Measurements from ENCODE around the gene TAF4. TPM values are rescaled to one million over a fixed set of nuclear protein-coding genes. Genes with fewer than 3 reads are reported as not detected.

Gene TAF4
- total and polyA plus RNA-seq, 2 donors (not counting 3 experiments of a cell fraction or from before 2014, with no cell fraction given), result 6.1 to 19.5 TPM

GRCh38 chr20:62021793-62022385, 43.8 kb downstream of the TAF4 start:
- H4K20me1 ChIP-seq (replicated peaks; ENCODE audit: control insufficient read depth, extremely low read depth, insufficient read depth, low read length), result no peaks in the 10 kb centered on the region
- dilution Hi-C loops (cut with MboI; ENCODE audit: extremely low pct_ligation_motif_present, low sequenced_read_pairs) (no loop called here), intact Hi-C loops (cut with micrococcal nuclease) (no loop called here)
- no peak overlapping the region for H3K4me3 ChIP-seq (replicated peaks in 1 of 3; ENCODE audit: insufficient read depth in 1 of 3, low read depth in 1 of 3, low read length in 3 of 3)
- no peak for FAIRE-seq
- POLR2A ChIA-PET, result no interaction called here
- no peaks in the 10 kb centered on the region for H3K9me3 ChIP-seq (replicated peaks; ENCODE audit: control insufficient read depth, insufficient read depth, low read length)
- no peaks in the 10 kb centered on the region for H3K9me1 ChIP-seq (replicated peaks; ENCODE audit: control insufficient read depth, extremely low read depth, insufficient read depth, low read length)
- DNase-seq (ENCODE audit: low read depth, low spot score), result no peak
- H2AFZ ChIP-seq (ENCODE audit: low read depth, low read length), result no peak overlapping the region
- H3K9ac ChIP-seq (replicated peaks; ENCODE audit: extremely low read depth, insufficient read depth, low read length), result no peak overlapping the region
- no peak for TF ChIP-seq CTCF (IDR thresholded peaks at IDR 0.05; ENCODE audit: extremely low read depth in 1 of 2, insufficient read depth in 1 of 2, low read depth in 1 of 2, low read length in 2 of 2)
- no peak for TF ChIP-seq FOS (IDR thresholded peaks at IDR 0.05; ENCODE audit: borderline replicate concordance, insufficient read depth, low read length)
- TF ChIP-seq MYC (IDR thresholded peaks at IDR 0.05; ENCODE audit: low read depth, low read length), result no peak
- TF ChIP-seq POLR2A (IDR thresholded peaks at IDR 0.05; ENCODE audit: low read depth, low read length), result no peak
- no peak for TF ChIP-seq EZH2 (IDR thresholded peaks at IDR 0.05; ENCODE audit: borderline replicate concordance, low read depth, low read length, severe bottlenecking)
- TF ChIP-seq GATA2 (IDR thresholded peaks at IDR 0.05; ENCODE audit: insufficient read depth, insufficient read length, low read depth, low read length), result no peak
- no peak for TF ChIP-seq MAX (IDR thresholded peaks at IDR 0.05; ENCODE audit: insufficient read depth, insufficient read length)
- TF ChIP-seq JUN (IDR thresholded peaks at IDR 0.05; ENCODE audit: borderline replicate concordance, insufficient read depth, insufficient read length, low read depth), result no peak
- no peak for TF ChIP-seq POLR2AphosphoS5 (IDR thresholded peaks at IDR 0.05; ENCODE audit: insufficient read depth, low read depth, low read length)
- H3K4me1 ChIP-seq (ENCODE audit: control insufficient read depth, extremely low read depth, insufficient read depth, low read length), result peaks cover 10% of the 10 kb centered on the region
- no peaks in the 10 kb centered on the region for H3K27me3 ChIP-seq (ENCODE audit: control insufficient read depth in 2 of 2, insufficient read depth in 2 of 2, low read length in 2 of 2)
- no peak overlapping the region for H3K4me2 ChIP-seq (ENCODE audit: insufficient read depth, low read length)
- BruUV-seq (replicated peaks), result no TSS peak
- no peak overlapping the region for H3K27ac ChIP-seq (ENCODE audit: insufficient read depth, low read depth, low read length)
- CTCF ChIA-PET, result interaction anchor here (3.7 kb wide), 1 partner anchor 11 kb away, joined by 13 read pairs; no protein-coding TSS in a partner anchor
- H3K36me3 ChIP-seq (ENCODE audit: control insufficient read depth in 2 of 2, extremely low read depth in 1 of 2, insufficient read depth in 2 of 2, low read length in 2 of 2), result no peaks in the 10 kb centered on the region
- H3K79me2 ChIP-seq (ENCODE audit: control insufficient read depth, insufficient read depth, low read length), result peaks cover 61% of the 10 kb centered on the region

Measured in endothelial cell of umbilical vein (primary cell).